H1 (cell line): ENCODE results near the gene ARHGAP42. TPM values are rescaled to one million over a fixed set of nuclear protein-coding genes. Genes with fewer than 3 reads are reported as not detected.

Experiments
- CTCF ChIA-PET: fragments of 300-600 bp; sonication (Branson Sonifier 250); formaldehyde crosslinking; loops from one replicate; lab custom pipeline; 2021; ENCODE audit not compliant: partially characterized antibody; lab: Charles Lee
- POLR2A ChIA-PET: fragments of 300-600 bp; sonication (Branson Sonifier 250); formaldehyde crosslinking; loops from one replicate; lab custom pipeline; 2021; ENCODE audit warnings: inconsistent platforms; ENCODE audit not compliant: partially characterized antibody; lab: Charles Lee
- DNase-seq, 2 experiments: peaks; one replicate each; pipeline versions ENCODE4 v3.0.0 to v3.0.0-alpha.2; 2010 to 2022; ENCODE audit warnings: low spot score in 2 of 2, low read depth in 1 of 2, mixed read lengths in 1 of 2
- FAIRE-seq: peaks from 2 replicates; lab custom pipeline; 2011; peaks lifted over from hg19 to GRCh38; lab: Jason Lieb, UNC
- H2AFZ ChIP-seq: 2 replicates; pipeline ENCODE4 v1.8.1; 2012; ENCODE audit warnings: low read length, inconsistent platforms
- H2AK5ac ChIP-seq: 2 replicates; pipeline ENCODE4 v1.6.1; 2013; ENCODE audit warnings: low read depth, low read length
- H2BK120ac ChIP-seq: replicated peaks from 2 replicates; pipeline ENCODE3; 2013; ENCODE audit warnings: low read depth, low read length, inconsistent platforms
- H2BK12ac ChIP-seq: 2 replicates; pipeline ENCODE4 v1.6.1; 2013; ENCODE audit warnings: low read depth, low read length
- H2BK15ac ChIP-seq: 2 replicates; pipeline ENCODE4 v1.6.1; 2013; ENCODE audit warnings: low read length
- H2BK20ac ChIP-seq: 2 replicates; pipeline ENCODE4 v1.6.1; 2013; ENCODE audit warnings: low read length
- H2BK5ac ChIP-seq: 2 replicates; pipeline ENCODE4 v1.6.1; 2013; ENCODE audit warnings: low read depth, low read length
- H3K14ac ChIP-seq: 2 replicates; pipeline ENCODE4 v1.6.1; 2013; ENCODE audit warnings: inconsistent platforms; ENCODE audit not compliant: insufficient read length
- H3K18ac ChIP-seq: 2 replicates; pipeline ENCODE4 v1.6.1; 2013; ENCODE audit warnings: low read length; ENCODE audit errors: extremely low read depth
- H3K23ac ChIP-seq: 2 replicates; pipeline ENCODE4 v1.6.1; 2013; ENCODE audit warnings: inconsistent platforms; ENCODE audit not compliant: insufficient read length
- H3K23me2 ChIP-seq: 2 replicates; pipeline ENCODE4 v1.6.1; 2013; ENCODE audit warnings: low read depth, low read length
- H3K27ac ChIP-seq: 2 replicates; pipeline ENCODE4 v1.6.1; 2011; ENCODE audit warnings: low read depth, low read length, inconsistent platforms
- H3K27me3 ChIP-seq, 4 experiments: replicated peaks in 1 of 4; 1 replicate in 1 of 4; 2 replicates in 3 of 4; pipeline versions ENCODE4 v1.6.1 to v1.8.1; 2011 to 2013; ENCODE audit warnings: low read length in 3 of 4, mild to moderate bottlenecking in 3 of 4, inconsistent platforms in 2 of 4, mixed read lengths in 2 of 4, moderate library complexity in 1 of 4; ENCODE audit not compliant: control insufficient read depth in 3 of 4, insufficient read depth in 3 of 4; ENCODE audit errors: extremely low read depth in 1 of 4
- H3K36me3 ChIP-seq, 4 experiments: 2 replicates each; pipeline versions ENCODE4 v1.6.1 to v1.8.1; 2011 to 2013; ENCODE audit warnings: mild to moderate bottlenecking in 4 of 4, low read length in 3 of 4, moderate library complexity in 2 of 4, control low read depth in 1 of 4, inconsistent platforms in 1 of 4; ENCODE audit not compliant: insufficient read depth in 4 of 4, control insufficient read depth in 2 of 4
- H3K4ac ChIP-seq: replicated peaks from 2 replicates; pipeline ENCODE3; 2013; ENCODE audit warnings: low read length, low read depth, mixed read lengths, inconsistent platforms; ENCODE audit not compliant: insufficient read length
- H3K4me1 ChIP-seq, 4 experiments: replicated peaks in 1 of 4; 1 replicate in 1 of 4; 2 replicates in 3 of 4; pipeline versions ENCODE4 v1.6.1 to v1.8.1; 2011 to 2013; ENCODE audit warnings: low read length in 3 of 4, inconsistent platforms in 2 of 4, mixed read lengths in 1 of 4; ENCODE audit not compliant: insufficient read depth in 4 of 4, control insufficient read depth in 3 of 4
- H3K4me2 ChIP-seq, 2 experiments: 2 replicates each; pipeline versions ENCODE4 v1.6.1 to v1.8.1; 2011 to 2013; ENCODE audit warnings: low read depth in 2 of 2, low read length in 2 of 2, control low read depth in 1 of 2, inconsistent platforms in 1 of 2, mild to moderate bottlenecking in 1 of 2; ENCODE audit not compliant: insufficient read depth in 1 of 2
- H3K4me3 ChIP-seq, 4 experiments: fragments of 200-600, 300-600 bp in 1 of 4; sonication (generic), shearing (Covaris generic), sonication (Bioruptor Twin) in 1 of 4; 2 replicates each; pipeline versions ENCODE4 v1.5.1 to v1.8.1; 2011 to 2016; ENCODE audit warnings: low read length in 4 of 4, low read depth in 3 of 4, control low read depth in 2 of 4, inconsistent platforms in 2 of 4, mild to moderate bottlenecking in 2 of 4, mixed read lengths in 1 of 4, moderate library complexity in 1 of 4; ENCODE audit not compliant: insufficient read depth in 2 of 4; ENCODE audit errors: extremely low read depth in 1 of 4
- H3K56ac ChIP-seq: replicated peaks from 2 replicates; pipeline ENCODE3; 2013; ENCODE audit warnings: low read depth, mild to moderate bottlenecking, mixed read lengths, low read length, inconsistent platforms; ENCODE audit not compliant: insufficient read length
- H3K79me1 ChIP-seq: 2 replicates; pipeline ENCODE4 v1.6.1; 2013; ENCODE audit warnings: low read depth, low read length, control low read depth
- H3K79me2 ChIP-seq, 2 experiments: 2 replicates each; pipeline versions ENCODE4 v1.6.1 to v1.8.1; 2012 to 2013; ENCODE audit warnings: low read length in 2 of 2, mild to moderate bottlenecking in 2 of 2, inconsistent platforms in 1 of 2; ENCODE audit not compliant: insufficient read depth in 2 of 2, control insufficient read depth in 1 of 2
- H3K9ac ChIP-seq, 4 experiments: replicated peaks in 1 of 4; 1 replicate in 1 of 4; 2 replicates in 3 of 4; pipeline versions ENCODE4 v1.6.1 to v1.8.1; 2011 to 2013; ENCODE audit warnings: low read depth in 3 of 4, low read length in 3 of 4, control low read depth in 2 of 4, mild to moderate bottlenecking in 2 of 4, moderate library complexity in 2 of 4, inconsistent platforms in 1 of 4; ENCODE audit errors: extremely low read depth in 1 of 4
- H3K9me3 ChIP-seq, 2 experiments: 2 replicates each; pipeline versions ENCODE4 v1.6.1 to v1.8.1; 2012 to 2013; ENCODE audit warnings: mild to moderate bottlenecking in 2 of 2, moderate library complexity in 2 of 2, control low read depth in 1 of 2, inconsistent platforms in 1 of 2, low read depth in 1 of 2, low read length in 1 of 2, mixed read lengths in 1 of 2; ENCODE audit not compliant: insufficient read depth in 2 of 2
- H4K20me1 ChIP-seq, 2 experiments: replicated peaks in 1 of 2; 2 replicates each; pipeline versions ENCODE3 to v1.8.1; 2011 to 2013; ENCODE audit warnings: inconsistent platforms in 2 of 2, low read length in 2 of 2, mild to moderate bottlenecking in 1 of 2; ENCODE audit not compliant: insufficient read depth in 2 of 2, control insufficient read depth in 1 of 2
- H4K5ac ChIP-seq: 2 replicates; pipeline ENCODE4 v1.6.1; 2013; ENCODE audit warnings: low read length, low read depth, mixed read lengths, inconsistent platforms; ENCODE audit not compliant: insufficient read length
- H4K8ac ChIP-seq: 2 replicates; pipeline ENCODE4 v1.8.0; 2013; ENCODE audit warnings: mild to moderate bottlenecking, moderate library complexity, low read length, inconsistent platforms; ENCODE audit not compliant: insufficient read depth; ENCODE audit errors: extremely low read depth
- H4K91ac ChIP-seq: replicated peaks from 2 replicates; pipeline ENCODE3; 2013; ENCODE audit warnings: low read length, mixed read lengths, inconsistent platforms; ENCODE audit not compliant: insufficient read length
- KDM1A ChIP-seq: fragments of 200-600, 300-600 bp; sonication (generic); IDR thresholded peaks from 2 replicates; pipeline ENCODE4 v1.7.1; 2016; ENCODE audit warnings: mild to moderate bottlenecking, low read length, borderline replicate concordance
- WGBS, 2 experiments: shearing (Covaris generic) in 1 of 2; methylation state at CpG; one replicate each; pipeline versions ENCODE4 v1.1.6 to v1.1.7; 2013 to 2015; ENCODE audit warnings: low lambda C conversion rate in 2 of 2, mixed read lengths in 2 of 2, inconsistent platforms in 1 of 2, low coverage in 1 of 2, missing lambda C conversion rate in 1 of 2; ENCODE audit not compliant: insufficient replicate concordance in 2 of 2, insufficient coverage in 1 of 2, insufficient read length in 1 of 2; ENCODE audit errors: extremely low coverage in 1 of 2, missing lambda C conversion rate in 1 of 2; 5-methylcytosine and 5-hydroxymethylcytosine counted together
- polyA plus RNA-seq, 7 experiments: library from polyadenylated mRNA; depleted of rRNA in 3 of 7; stranded (reverse) in 5 of 7; unstranded in 2 of 7; fragments of >200 nt in 5 of 7; fragments of 200-250 nt in 2 of 7; gene quantifications; 1 replicate in 5 of 7; 2 replicates in 1 of 7; 4 replicates in 1 of 7; pipeline versions ENCODE4 v1.2.1 to v1.2.3, GENCODE V29; 2011 to 2013; ENCODE audit warnings: missing spikeins in 2 of 7, mixed read lengths in 2 of 7
- total RNA-seq: library from RNA; stranded (reverse); fragmentation: NEBNext Ultra II Directional; extraction: Animal tissue kit (Norgen Biotek cat#: 25700); gene quantifications from 2 replicates; pipeline ENCODE4 v1.2.1, GENCODE V29; 2021

Gene ARHGAP42
- total and polyA plus RNA-seq, 2 of the 8 experiments (the other 6 are each of a cell fraction or from before 2014, with no cell fraction given): 22.2 to 33.5 TPM

GRCh38 chr11:100869328-100869727 is 182.2 kb downstream of the ARHGAP42 start:
- TF ChIP-seq KDM1A: no peak

More at GRCh38 chr11:100869328-100869727, 182.2 kb downstream of the ARHGAP42 start:
- Histone ChIP-seq H2BK12ac (no peak overlapping the region), H2BK5ac (no peak overlapping the region), H2AFZ (no peak overlapping the region), H4K91ac (no peak overlapping the region), H3K9me3 (no peaks in the 10 kb centered on the region), H3K14ac (no peak overlapping the region), H2BK15ac (no peak overlapping the region), H3K79me2 (no peaks in the 10 kb centered on the region), H3K18ac (no peak overlapping the region), H3K27ac (no peak overlapping the region), H2BK120ac (no peak overlapping the region), H3K27me3 (peaks cover 0 to 1% (median 0%) of the 10 kb centered on the region in 4 experiments; a peak in 1 of 7 replicates), H3K23me2 (no peaks in the 10 kb centered on the region), H3K4me3 (no peak overlapping the region), H2AK5ac (no peak overlapping the region), H3K36me3 (no peaks in the 10 kb centered on the region), H4K8ac (no peak overlapping the region), H2BK20ac (no peak overlapping the region), H3K23ac (no peak overlapping the region), H3K79me1 (no peaks in the 10 kb centered on the region), H3K4me2 (no peak overlapping the region), H3K56ac (no peak overlapping the region), H3K9ac (no peak overlapping the region), H3K4me1 (peaks cover 0 to 7% (median 3%) of the 10 kb centered on the region in 4 experiments; a peak in 4 of 7 replicates), H3K4ac (no peak overlapping the region), H4K5ac (no peak overlapping the region), H4K20me1 (no peaks in the 10 kb centered on the region)
- DNase-seq (no peak), FAIRE-seq (no peak)
- ChIA-PET POLR2A (no interaction called here), CTCF (no interaction called here)
- 77% methylated on average over 1 of the region's 1 CpG; no CpG with 5 or more reads in 1 of the 2 experiments for WGBS, 2 experiments
